ENCODE measurements around the gene SEMA3B. TPM values are rescaled to one million over a fixed set of nuclear protein-coding genes. Genes with fewer than 3 reads are reported as not detected.

The SEMA3B gene
- total RNA-seq = 5.1 and 7.5 TPM in 2 replicates

GRCh38 chr3:50268703-50269451 lies at the start of gene SEMA3B:
SEMA3B (plus strand) TSS chr3:50269147; CDS start chr3:50269241, 94 bp downstream.

GRCh38 chr3:50235716-50236483 lies 33.0 kb upstream of the SEMA3B start, which contains the start of gene GNAI2:
GNAI2 (plus strand) TSS chr3:50236204; CDS start chr3:50236336, 132 bp downstream.

GRCh38 chr3:50278880-50279224 lies 9.9 kb downstream of the SEMA3B start, which contains the start of gene LSMEM2:
LSMEM2 (plus strand) TSS chr3:50279087; CDS start chr3:50279114, 27 bp downstream.

GRCh38 chr3:50292159-50293078 lies 23.5 kb downstream of the SEMA3B start, which contains the start of gene IFRD2:
IFRD2 (minus strand) TSS chr3:50292429; CDS start chr3:50292274, 155 bp downstream.

GRCh38 chr3:50298836-50299637 lies 30.1 kb downstream of the SEMA3B start, which contains the start of the genes HYAL3 and NAA80:
HYAL3 (minus strand) TSS chr3:50299405; CDS start chr3:50295602, 3,803 bp downstream.
NAA80 (minus strand) TSS chr3:50299405; CDS start chr3:50297463, 1,942 bp downstream.

GRCh38 chr3:50303013-50303815 lies 34.3 kb downstream of the SEMA3B start, which contains the start of gene HYAL1:
HYAL1 (minus strand) TSS chr3:50303574; CDS start chr3:50302956, 618 bp downstream.

GRCh38 chr3:50322386-50323091 lies 53.6 kb downstream of the SEMA3B start, which contains the start of gene HYAL2:
HYAL2 (minus strand) TSS chr3:50322745; CDS start chr3:50320489, 2,256 bp downstream.

Other genes with a start within 250 kb of the SEMA3B start
- gene RBM5, start 180.2 kb upstream of the SEMA3B start, total RNA-seq = 103 and 202 TPM in 2 replicates
- 37.3 and 205 TPM in 2 replicates for gene SEMA3F, start 113.8 kb upstream of the SEMA3B start, total RNA-seq
- gene GNAT1, start 77.5 kb upstream of the SEMA3B start, total RNA-seq = not detected in 2 replicates
- gene SLC38A3, start 63.9 kb upstream of the SEMA3B start, total RNA-seq = not detected in 2 replicates
- 82.7 and 168 TPM in 2 replicates for gene GNAI2, start 32.9 kb upstream of the SEMA3B start, total RNA-seq
- gene LSMEM2, start 9.9 kb downstream of the SEMA3B start, total RNA-seq = not detected in 2 replicates
- 117 and 171 TPM in 2 replicates for gene IFRD2, start 23.3 kb downstream of the SEMA3B start, total RNA-seq
- 8.4 and 8.5 TPM in 2 replicates for gene HYAL3, start 30.3 kb downstream of the SEMA3B start, total RNA-seq
- 2.7 and 2.9 TPM in 2 replicates for gene NAA80, start 30.3 kb downstream of the SEMA3B start, total RNA-seq
- gene HYAL1, start 34.4 kb downstream of the SEMA3B start, total RNA-seq = 4.5 and 5.8 TPM in 2 replicates
- 59.1 and 76.5 TPM in 2 replicates for gene HYAL2, start 53.6 kb downstream of the SEMA3B start, total RNA-seq
- gene TUSC2, start 59.1 kb downstream of the SEMA3B start, total RNA-seq = 15.7 and 26.0 TPM in 2 replicates
- gene RASSF1, start 71.7 kb downstream of the SEMA3B start, total RNA-seq = 14.9 and 19.8 TPM in 2 replicates
- 0.21 and 0.34 TPM in 2 replicates for gene ZMYND10, start 76.6 kb downstream of the SEMA3B start, total RNA-seq
- 11.3 and 14.7 TPM in 2 replicates for gene NPRL2, start 81.6 kb downstream of the SEMA3B start, total RNA-seq
- gene CYB561D2, start 81.7 kb downstream of the SEMA3B start, total RNA-seq = 13.7 and 14.2 TPM in 2 replicates
- 28.0 and 33.0 TPM in 2 replicates for gene TMEM115, start 90.4 kb downstream of the SEMA3B start, total RNA-seq
- under 0.01 TPM in 1 of 2 replicates, not detected in the other for gene CACNA2D2, start 234.5 kb downstream of the SEMA3B start, total RNA-seq